Sigmoid colon (tissue), 4 donors: Measurements from ENCODE around the gene ZMYND19.

ENCODE experiments used
- CTCF ChIP-seq, 4 experiments: fragments of 450-650 bp in 3 of 4; fragments of 200-600 bp in 1 of 4; IDR thresholded peaks; one replicate each; pipeline ENCODE4 v1.5.1; 2016 to 2019; ENCODE audit warnings: antibody characterized with exemption in 4 of 4, mild to moderate bottlenecking in 3 of 4, moderate library complexity in 2 of 4
- POLR2A ChIP-seq, 2 donors: fragments of 450-650 bp; IDR thresholded peaks; one replicate each; pipeline ENCODE4 v1.6.1; 2016; ENCODE audit warnings: antibody characterized with exemption in 2 of 2, mild to moderate bottlenecking in 2 of 2, moderate library complexity in 2 of 2
- POLR2AphosphoS5 ChIP-seq, 4 donors: sonication (generic); formaldehyde crosslinking; IDR thresholded peaks; one replicate each; pipeline ENCODE4 v1.6.1; 2017; ENCODE audit warnings: antibody characterized with exemption in 4 of 4

GRCh38 chr9:137590469-137591383 lies at the start of gene ZMYND19:
- TF ChIP-seq CTCF (IDR thresholded peaks at IDR 0.05), result no peak
- no peak for TF ChIP-seq POLR2A (IDR thresholded peaks at IDR 0.05)
- TF ChIP-seq POLR2AphosphoS5 (IDR thresholded peaks at IDR 0.05), result peak in 1 of 4 donors; percentile 31
